Thymus (tissue), 11 donors: ENCODE results near the gene SYNCRIP. TPM values are rescaled to one million over a fixed set of nuclear protein-coding genes. Genes with fewer than 3 reads are reported as not detected.
A peak's percentile ranks its signal among the peaks of the same experiment; 100 is the strongest.

Experiments
- DNase-seq, 9 donors: peaks; one replicate each; pipeline ENCODE4 v3.0.0-alpha.2; 2013; ENCODE audit warnings: low spot score in 9 of 9, low read depth in 6 of 9, missing footprints in 1 of 9
- H3K27ac ChIP-seq, 2 donors: one replicate each; pipeline ENCODE4 v1.5.1; 2013; ENCODE audit warnings: control low read depth in 1 of 2, low read depth in 1 of 2, low read length in 1 of 2, mild to moderate bottlenecking in 1 of 2, moderate library complexity in 1 of 2
- H3K27me3 ChIP-seq, 2 donors: one replicate each; pipeline ENCODE4 v1.5.1; 2013; ENCODE audit warnings: low read length in 1 of 2; ENCODE audit not compliant: control insufficient read depth in 2 of 2, insufficient read depth in 1 of 2
- H3K36me3 ChIP-seq, 2 donors: one replicate each; pipeline ENCODE4 v1.5.1; 2013; ENCODE audit warnings: low read length in 1 of 2, mild to moderate bottlenecking in 1 of 2, moderate library complexity in 1 of 2; ENCODE audit not compliant: control insufficient read depth in 2 of 2, insufficient read depth in 2 of 2
- H3K4me1 ChIP-seq, 2 donors: one replicate each; pipeline ENCODE4 v1.5.1; 2013; ENCODE audit warnings: low read length in 2 of 2; ENCODE audit not compliant: control insufficient read depth in 2 of 2, insufficient read depth in 2 of 2
- H3K4me3 ChIP-seq, 2 donors: one replicate each; pipeline ENCODE4 v1.5.1; 2013; ENCODE audit warnings: low read length in 2 of 2, control low read depth in 1 of 2, mild to moderate bottlenecking in 1 of 2
- H3K9me3 ChIP-seq, 2 donors: one replicate each; pipeline ENCODE4 v1.5.1; 2013; ENCODE audit warnings: low read length in 1 of 2, mild to moderate bottlenecking in 1 of 2; ENCODE audit not compliant: control insufficient read depth in 2 of 2, insufficient read depth in 1 of 2
- WGBS: extraction: QIAGEN DNeasy Blood & Tissue Kit; methylation state at CpG from one replicate; pipeline ENCODE4 v1.1.7; 2013; 5-methylcytosine and 5-hydroxymethylcytosine counted together
- polyA plus RNA-seq: library from polyadenylated mRNA; stranded (reverse); fragments of 200-250 nt; gene quantifications from one replicate; pipeline ENCODE4 v1.2.3, GENCODE V29; 2013
- total RNA-seq: library from RNA; stranded (reverse); fragments of 120-200 nt; gene quantifications from one replicate; pipeline ENCODE4 v1.2.4, GENCODE V29; 2013
- donor health status: healthy.

The SYNCRIP gene
- total and polyA plus RNA-seq, 2 donors, result 50.6 to 74.7 TPM

- no peaks in the 10 kb centered on the region for H3K4me1 ChIP-seq
- no peak overlapping the region for H3K4me3 ChIP-seq
- no peaks in the 10 kb centered on the region for H3K9me3 ChIP-seq
- DNase-seq, result no peak
- H3K27ac ChIP-seq, result no peak overlapping the region
- H3K36me3 ChIP-seq, result peaks cover 27 to 93% of the 10 kb centered on the region in 2 donors
- no peaks in the 10 kb centered on the region for H3K27me3 ChIP-seq
- 98% methylated on average over 2 of the region's 2 CpGs for WGBS
Measured at GRCh38 chr6:85620308-85620707, 22.4 kb downstream of the SYNCRIP start.

- no peak overlapping the region for H3K27ac ChIP-seq
- peaks cover 13 to 88% of the 10 kb centered on the region in 2 donors for H3K36me3 ChIP-seq
- no peaks in the 10 kb centered on the region for H3K27me3 ChIP-seq
- H3K9me3 ChIP-seq, result no peaks in the 10 kb centered on the region
- 98% methylated on average over 17 of the region's 17 CpGs for WGBS
- H3K4me3 ChIP-seq, result no peak overlapping the region
- DNase-seq, result no peak
- no peaks in the 10 kb centered on the region for H3K4me1 ChIP-seq
Measured at GRCh38 chr6:85614780-85615179, 27.9 kb downstream of the SYNCRIP start.

GRCh38 chr6:85612690-85613474 lies 29.8 kb downstream of the SYNCRIP start:
- no peak for DNase-seq
- H3K27ac ChIP-seq, result no peak overlapping the region

GRCh38 chr6:85610182-85610895 lies 32.3 kb downstream of the SYNCRIP start:
- H3K27ac ChIP-seq, result no peak overlapping the region
- no peak for DNase-seq
- H3K36me3 ChIP-seq, result peaks cover 6 to 72% of the 10 kb centered on the region in 2 donors
- WGBS, result 97% methylated on average over 2 of the region's 2 CpGs
- no peaks in the 10 kb centered on the region for H3K9me3 ChIP-seq
- no peaks in the 10 kb centered on the region for H3K27me3 ChIP-seq
- no peak overlapping the region for H3K4me3 ChIP-seq
- H3K4me1 ChIP-seq, result no peaks in the 10 kb centered on the region

More at GRCh38 chr6:85612690-85613474, 29.8 kb downstream of the SYNCRIP start:
- Histone ChIP-seq H3K36me3 (peaks cover 11 to 87% of the 10 kb centered on the region in 2 donors), H3K4me1 (no peaks in the 10 kb centered on the region), H3K27me3 (no peaks in the 10 kb centered on the region), H3K9me3 (no peaks in the 10 kb centered on the region), H3K4me3 (no peak overlapping the region)
- 98% methylated on average over 4 of the region's 4 CpGs for WGBS

- H3K27me3 ChIP-seq, result no peaks in the 10 kb centered on the region
- 95% methylated on average over 4 of the region's 4 CpGs for WGBS
Measured at GRCh38 chr6:85602100-85602499, 40.6 kb downstream of the SYNCRIP start.

GRCh38 chr6:85600713-85601313 lies 41.9 kb downstream of the SYNCRIP start:
- H3K27me3 ChIP-seq, result no peaks in the 10 kb centered on the region
- H3K4me3 ChIP-seq, result no peak overlapping the region
- H3K9me3 ChIP-seq, result no peaks in the 10 kb centered on the region
- no peaks in the 10 kb centered on the region for H3K36me3 ChIP-seq
- WGBS, result 96% methylated on average over 11 of the region's 11 CpGs
- no peak overlapping the region for H3K27ac ChIP-seq
- no peaks in the 10 kb centered on the region for H3K4me1 ChIP-seq
- no peak for DNase-seq

More at GRCh38 chr6:85602100-85602499, 40.6 kb downstream of the SYNCRIP start:
- no peaks in the 10 kb centered on the region for H3K4me1 ChIP-seq
- H3K9me3 ChIP-seq, result no peaks in the 10 kb centered on the region
- H3K27ac ChIP-seq, result no peak overlapping the region
- no peak for DNase-seq
- no peak overlapping the region for H3K4me3 ChIP-seq
- peaks cover 0 to 5% of the 10 kb centered on the region in 2 donors for H3K36me3 ChIP-seq

GRCh38 chr6:85594197-85594930 lies 48.3 kb downstream of the SYNCRIP start:
- H3K4me3 ChIP-seq, result peak overlapping the region; percentile 85 to 88
- H3K27ac ChIP-seq, result peak overlapping the region; percentile 83 to 94
- WGBS, result 3% methylated on average over 35 of the region's 35 CpGs
- H3K27me3 ChIP-seq, result peaks cover 0 to 12% of the 10 kb centered on the region in 2 donors
- H3K9me3 ChIP-seq, result no peaks in the 10 kb centered on the region
- no peaks in the 10 kb centered on the region for H3K36me3 ChIP-seq
- H3K4me1 ChIP-seq, result peaks cover 0 to 11% of the 10 kb centered on the region in 2 donors
- peak in 2 of 9 donors; percentile 6 to 14 for DNase-seq

GRCh38 chr6:85593438-85594196 lies 49.1 kb downstream of the SYNCRIP start, which contains the start of gene SNX14:
SNX14 (minus strand) TSS chr6:85593858; CDS start chr6:85593718, 140 bp downstream.
- peak within 1 kb of the TSS; percentile 85 to 94 for H3K27ac ChIP-seq
- no peaks in the 10 kb centered on the region for H3K9me3 ChIP-seq
- peaks cover 0 to 11% of the 10 kb centered on the region in 2 donors for H3K4me1 ChIP-seq
- peaks cover 0 to 12% of the 10 kb centered on the region in 2 donors for H3K27me3 ChIP-seq
- peak; percentile 42 to 84 (median 65) for DNase-seq
- peak within 1 kb of the TSS; percentile 85 to 88 for H3K4me3 ChIP-seq
- under 1% methylated on average over 82 of the region's 82 CpGs for WGBS
- H3K36me3 ChIP-seq, result no peaks in the 10 kb centered on the region
